GM12872 (cell line): ENCODE data around the gene GCLM.
A peak's percentile ranks its signal among the peaks of the same experiment; 100 is the strongest.

ENCODE experiments used
- CTCF ChIP-seq: IDR thresholded peaks from 3 replicates; pipeline ENCODE4 v1.5.1; 2011; ENCODE audit warnings: low read depth, mild to moderate bottlenecking, low read length, moderate library complexity; ENCODE audit not compliant: insufficient read depth

Gene GCLM

DNA sequence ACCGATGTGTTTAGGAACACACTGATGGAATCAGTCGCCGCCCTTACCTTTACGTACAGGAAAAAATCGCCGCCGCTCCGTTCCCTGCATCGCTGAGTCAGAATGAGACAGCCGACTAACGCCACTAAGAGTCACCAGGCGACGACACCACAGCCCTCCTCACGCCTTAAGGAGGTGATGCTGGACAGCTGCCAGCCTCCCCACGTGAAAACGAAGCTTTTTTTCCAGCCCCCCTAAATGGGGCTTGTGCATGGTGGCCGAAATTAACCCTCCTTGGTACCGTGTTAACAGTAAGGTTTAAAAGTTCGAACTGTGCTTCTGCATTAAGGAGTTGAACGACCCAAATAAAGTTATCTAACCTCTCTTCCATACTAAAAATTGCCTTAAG is 30.7 kb downstream of the GCLM start:
- no peak for TF ChIP-seq CTCF

DNA sequence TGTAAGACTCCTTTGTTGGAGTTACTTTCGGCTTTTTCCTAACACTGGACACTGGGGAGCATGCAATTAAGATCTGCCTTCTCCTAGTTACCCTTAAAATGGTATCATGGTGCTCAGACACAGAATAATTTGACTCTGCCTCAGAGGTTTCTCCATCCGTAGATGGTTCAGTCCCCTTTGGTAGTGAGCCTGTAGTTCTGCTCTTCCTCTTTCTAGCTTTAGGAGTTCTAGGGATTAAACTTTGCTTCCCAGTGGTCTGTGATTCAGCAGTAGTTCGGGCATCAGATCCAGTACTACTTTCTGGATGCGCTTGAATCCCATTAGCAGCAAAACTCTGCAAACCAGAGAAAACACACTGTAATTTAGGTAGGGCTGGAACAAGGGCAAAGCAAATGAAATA is 31.7 kb downstream of the GCLM start:
- no peak for TF ChIP-seq CTCF

DNA sequence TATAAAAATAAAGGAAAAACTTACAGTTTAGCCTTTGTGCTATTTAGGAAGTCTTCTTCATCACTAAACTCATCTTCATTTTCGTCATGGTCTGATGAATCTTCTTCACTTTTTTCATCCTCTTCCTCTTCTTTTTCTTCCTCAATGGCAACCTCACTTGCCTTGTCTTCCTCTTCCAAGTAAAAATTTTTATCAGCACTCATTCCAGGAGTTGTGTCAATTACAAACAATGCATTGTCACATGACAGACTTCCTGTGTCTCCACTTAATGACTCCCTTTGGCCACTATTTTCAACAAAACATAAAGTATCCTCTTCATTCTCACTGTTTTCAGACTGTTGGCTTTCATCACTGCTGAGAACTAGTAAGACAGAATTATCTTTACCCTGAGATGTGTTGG is 33.0 kb downstream of the GCLM start:
- TF ChIP-seq CTCF = no peak

DNA sequence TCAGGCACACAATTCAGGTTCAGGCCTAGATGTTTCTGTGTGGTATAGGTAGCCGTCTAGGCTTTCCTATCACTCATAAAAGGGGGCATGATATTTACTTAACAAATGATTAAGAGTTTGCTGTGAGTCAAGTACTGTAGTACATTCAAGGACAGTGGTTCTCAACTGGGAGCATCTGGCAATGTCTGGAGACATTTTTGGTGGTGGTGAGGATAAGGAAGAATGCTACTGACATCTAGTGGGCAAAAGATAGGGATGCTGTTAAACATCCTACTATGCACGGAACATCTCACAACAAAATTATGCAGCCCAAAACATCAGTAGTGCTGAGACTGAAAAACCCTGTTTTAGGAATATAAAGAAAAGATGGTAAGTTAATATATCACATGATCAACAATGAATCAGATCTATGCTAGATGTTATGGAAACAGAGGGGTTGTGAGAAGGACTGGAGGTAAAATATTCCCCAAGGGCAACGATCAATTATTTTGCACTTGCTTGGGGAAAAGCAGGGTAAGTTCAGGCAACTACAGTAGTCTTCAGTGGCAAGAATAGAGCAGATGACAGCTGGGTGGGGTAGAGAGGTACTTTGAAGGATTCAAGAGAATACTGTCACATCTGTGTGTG is 35.1 kb downstream of the GCLM start:
- peak; percentile 55 for TF ChIP-seq CTCF

GRCh38 chr1:93871366-93871765 is 37.9 kb downstream of the GCLM start:
- TF ChIP-seq CTCF = no peak

DNA sequence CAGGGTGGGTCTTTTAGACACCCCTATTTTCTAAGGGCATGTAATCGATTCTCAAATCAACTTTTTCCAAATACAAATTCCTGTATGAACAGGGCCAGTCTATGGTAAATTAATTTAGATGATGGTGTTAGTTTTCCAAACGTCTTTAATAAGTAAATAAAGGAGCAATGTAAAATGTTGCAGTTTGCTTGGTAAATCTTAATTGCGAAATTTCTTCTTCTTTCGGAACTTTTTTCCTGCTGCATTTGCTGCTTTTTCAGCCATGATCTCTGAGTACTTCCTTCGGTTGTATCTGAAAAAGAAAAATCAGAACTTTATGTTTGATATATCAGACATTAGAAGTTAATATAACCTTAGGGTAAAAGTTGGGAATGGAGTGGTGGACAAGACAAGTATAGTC is 39.6 kb downstream of the GCLM start:
- TF ChIP-seq CTCF = no peak

DNA sequence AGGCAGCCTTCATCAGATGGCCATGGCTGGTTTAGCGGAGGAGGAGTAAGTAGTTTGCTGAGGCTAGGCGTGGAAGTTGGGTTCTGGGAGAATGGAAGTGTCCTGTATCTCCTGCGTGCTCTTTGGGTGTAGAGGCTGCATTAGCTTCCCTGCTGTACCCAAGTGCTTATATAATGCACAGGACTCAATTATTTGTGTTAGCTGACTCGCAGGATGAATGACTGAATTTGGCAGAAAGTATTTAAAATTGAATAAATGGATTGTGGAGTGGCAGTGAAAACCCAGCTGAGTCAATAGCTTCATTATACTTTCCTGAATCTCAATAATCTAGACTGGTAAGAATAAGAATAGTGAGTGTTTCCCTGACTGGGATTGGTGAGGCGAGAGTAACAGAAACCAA is 44.0 kb downstream of the GCLM start:
- TF ChIP-seq CTCF = no peak
